IPS-20b (cell line): ENCODE results near the gene ACTG1.

ENCODE experiments used
- H3K27ac ChIP-seq: one replicate; pipeline ENCODE4 v1.5.1; 2013; ENCODE audit warnings: low read length
- H3K27me3 ChIP-seq: 2 replicates; pipeline ENCODE4 v1.6.1; 2013; ENCODE audit warnings: mild to moderate bottlenecking, low read length, inconsistent platforms; ENCODE audit not compliant: insufficient read depth
- H3K36me3 ChIP-seq: 2 replicates; pipeline ENCODE4 v1.6.1; 2013; ENCODE audit warnings: low read depth, mild to moderate bottlenecking, inconsistent platforms, low read length, moderate library complexity; ENCODE audit not compliant: insufficient read depth
- H3K4me1 ChIP-seq: 2 replicates; pipeline ENCODE4 v1.6.1; 2013; ENCODE audit warnings: mild to moderate bottlenecking, control low read depth, inconsistent platforms, low read length, moderate library complexity; ENCODE audit not compliant: insufficient read depth
- H3K4me3 ChIP-seq: 2 replicates; pipeline ENCODE4 v1.5.1; 2013; ENCODE audit warnings: mild to moderate bottlenecking, low read length, inconsistent platforms
- H3K9ac ChIP-seq: 2 replicates; pipeline ENCODE4 v1.6.1; 2013; ENCODE audit warnings: low read depth, mild to moderate bottlenecking, inconsistent platforms, low read length, moderate library complexity
- H3K9me3 ChIP-seq: 2 replicates; pipeline ENCODE4 v1.6.1; 2013; ENCODE audit warnings: mild to moderate bottlenecking, low read depth, low read length, inconsistent platforms; ENCODE audit not compliant: insufficient read depth

Gene ACTG1

DNA sequence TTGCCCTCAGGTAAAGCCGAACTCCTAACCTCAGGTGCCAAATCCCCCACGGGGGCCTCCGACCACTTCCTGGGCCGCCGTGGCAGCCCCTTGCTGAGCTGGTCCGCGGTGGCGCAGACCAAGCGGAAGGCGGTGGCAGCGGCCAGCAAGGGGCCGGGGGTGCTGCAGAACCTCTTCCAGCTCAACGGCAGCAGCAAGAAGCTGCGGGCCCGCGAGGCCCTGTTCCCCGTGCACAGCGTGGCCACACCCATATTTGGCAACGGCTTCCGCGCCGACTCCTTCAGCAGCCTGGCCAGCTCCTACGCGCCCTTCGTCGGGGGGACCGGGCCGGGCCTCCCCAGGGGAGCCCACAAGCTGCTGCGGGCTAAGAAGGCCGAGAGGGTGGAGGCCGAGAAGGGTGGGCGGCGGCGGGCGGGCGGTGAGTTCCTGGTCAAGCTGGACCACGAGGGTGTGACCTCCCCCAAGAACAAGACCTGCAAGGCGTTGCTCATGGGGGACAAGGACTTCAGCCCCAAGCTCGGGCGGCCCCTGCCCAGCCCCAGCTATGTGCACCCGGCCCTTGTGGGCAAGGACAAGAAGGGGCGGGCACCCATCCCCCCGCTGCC lies 51.6 kb downstream of the ACTG1 start:
- no peak overlapping the region for H3K27ac ChIP-seq
- no peak overlapping the region for H3K9ac ChIP-seq
- peaks cover 5% of the 10 kb centered on the region; the same call in 1 of the 2 replicates for H3K4me1 ChIP-seq
- H3K27me3 ChIP-seq, result no peaks in the 10 kb centered on the region
- H3K36me3 ChIP-seq, result no peaks in the 10 kb centered on the region
- H3K4me3 ChIP-seq, result no peak overlapping the region
- no peaks in the 10 kb centered on the region for H3K9me3 ChIP-seq
